OCI-LY3 (cell line): ENCODE measurements around the gene STX5.

Source experiments
- CTCF ChIP-seq: fragments of 200-600, 300-600 bp; sonication (generic); IDR thresholded peaks from 2 replicates; pipeline ENCODE4 v1.5.1; 2014; ENCODE audit warnings: antibody characterized with exemption, low read length, low read depth
- EZH2phosphoT487 ChIP-seq: fragments of 200-600 bp; shearing (Covaris generic); IDR thresholded peaks from 2 replicates; pipeline ENCODE4 v1.6.1; 2018; ENCODE audit warnings: antibody characterized with exemption, mixed run types, low read depth

DNA sequence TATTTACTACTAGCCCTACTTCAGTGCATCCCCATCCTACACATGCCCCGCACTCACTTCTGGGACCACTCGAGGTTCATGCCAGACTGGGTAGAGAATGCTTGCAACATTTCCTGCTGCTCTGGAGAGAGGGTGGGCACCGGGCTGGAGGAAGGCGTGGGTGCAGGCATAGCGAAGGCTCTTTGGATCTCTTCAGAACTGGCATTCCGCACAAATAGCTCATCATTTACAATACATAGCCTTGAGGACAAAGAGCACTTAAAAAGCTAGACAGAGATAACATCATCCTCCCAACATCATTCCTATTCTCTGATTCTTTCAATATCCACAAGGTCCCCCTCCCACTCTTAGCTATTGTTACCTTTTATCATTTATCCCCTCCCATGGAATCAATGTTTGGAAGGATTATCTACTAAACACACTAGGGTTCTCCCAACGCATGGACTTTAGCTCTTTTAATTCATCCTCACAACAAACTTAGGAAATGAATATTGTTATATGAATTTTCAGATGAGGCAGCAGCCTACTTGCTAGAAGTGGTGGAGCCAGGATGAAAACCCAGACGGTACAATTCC lies 37.6 kb downstream of the STX5 start:
- no peak for TF ChIP-seq CTCF
- TF ChIP-seq EZH2phosphoT487: no peak
